ENCODE results near the gene EEPD1.

EEPD1 gene

DNA sequence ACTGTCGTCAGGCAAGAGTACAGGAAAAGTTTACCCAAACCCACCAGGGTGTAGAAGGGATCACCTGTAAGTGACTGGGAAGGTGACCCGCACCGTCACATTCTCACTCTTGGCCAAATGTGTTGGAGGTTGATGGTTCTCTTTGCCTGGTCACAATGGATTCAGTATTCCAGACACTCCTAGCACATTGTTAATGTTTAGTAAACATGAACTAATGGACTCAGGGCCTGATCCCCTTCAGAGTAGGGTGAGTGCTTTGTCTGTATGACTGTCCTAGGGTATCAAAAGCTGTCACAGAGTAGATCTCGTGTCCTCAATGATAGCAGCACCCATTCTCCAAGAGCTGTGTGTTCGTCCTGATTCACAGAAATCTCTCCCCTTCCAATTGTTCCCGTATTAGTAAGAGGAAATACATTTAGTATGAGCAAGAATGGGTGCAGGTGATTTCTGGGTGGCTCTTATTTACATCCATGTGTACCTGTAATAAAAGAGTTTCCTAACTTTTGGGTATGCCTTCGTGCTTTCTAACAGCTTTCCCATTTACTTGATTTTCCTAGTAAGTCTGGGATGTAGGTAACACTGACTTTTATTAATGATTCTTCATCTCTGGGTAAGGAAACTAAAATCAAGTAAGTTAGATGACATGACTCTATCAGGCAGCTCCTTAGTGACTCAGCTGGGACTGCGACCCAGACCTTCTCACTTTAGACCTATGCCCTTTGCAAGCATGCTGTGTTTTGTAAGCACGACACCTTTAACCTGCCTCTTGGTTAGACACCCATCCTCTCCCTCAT, 4.7 kb downstream of the EEPD1 start:
- no peak for DNase-seq (ENCODE audit: low spot score)

DNA sequence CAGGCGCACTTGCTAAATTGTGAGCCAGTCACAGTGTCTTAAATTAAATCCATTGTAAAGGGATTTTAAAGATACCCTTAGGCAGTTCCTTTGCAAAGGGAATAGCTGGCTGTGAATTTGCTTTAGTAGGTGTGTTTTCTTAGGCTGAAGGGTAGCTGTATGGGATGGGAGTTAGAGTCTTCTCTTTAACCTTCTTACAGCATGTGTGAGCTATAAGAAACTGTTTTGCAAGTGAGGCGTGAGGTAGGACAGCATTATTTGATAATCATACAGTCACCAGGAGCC, 5.2 kb downstream of the EEPD1 start:
- no peak for DNase-seq (ENCODE audit: low spot score)

DNA sequence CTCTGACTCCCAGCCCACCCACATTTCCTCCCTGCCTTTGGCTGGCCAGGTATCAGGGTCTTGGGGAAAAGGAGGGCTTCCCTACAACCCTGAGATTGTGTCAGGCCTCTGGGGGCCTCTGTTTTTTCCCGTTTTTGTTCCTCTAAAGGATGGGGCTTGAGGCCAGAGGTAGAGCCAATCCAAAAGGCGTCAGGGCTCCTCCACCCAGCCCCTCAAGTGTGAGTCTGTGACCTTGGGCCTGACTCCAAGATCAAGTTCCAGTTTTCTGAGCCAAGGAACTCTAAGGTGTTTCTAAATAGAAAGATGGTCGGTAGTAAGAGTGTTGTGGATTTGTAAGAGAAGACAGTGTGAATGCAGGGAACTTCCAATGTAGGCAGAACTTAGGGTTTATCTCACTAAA, 6.6 kb downstream of the EEPD1 start:
- no peak for DNase-seq (ENCODE audit: low spot score)

DNA sequence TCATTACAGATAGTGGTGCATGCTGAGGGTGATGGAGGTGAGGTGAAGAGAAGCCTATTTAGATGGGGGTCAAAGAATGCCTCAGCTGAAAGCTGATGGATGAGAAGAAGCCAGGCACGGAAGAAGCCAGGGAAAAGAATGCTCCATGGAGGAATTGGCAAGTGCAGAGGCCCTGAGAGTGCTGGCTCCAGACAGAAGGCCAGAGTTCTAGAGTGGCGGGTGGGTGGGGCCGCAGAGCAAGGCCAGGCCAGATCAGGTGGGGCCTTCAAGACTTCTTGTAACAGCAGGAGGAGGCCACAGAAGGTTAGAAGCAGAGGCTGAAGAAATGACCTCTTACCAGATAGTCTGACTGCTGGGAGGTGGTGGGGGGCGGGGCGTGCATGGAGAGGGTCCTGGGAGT, 7.3 kb downstream of the EEPD1 start:
- DNase-seq (ENCODE audit: low spot score), result no peak

DNA sequence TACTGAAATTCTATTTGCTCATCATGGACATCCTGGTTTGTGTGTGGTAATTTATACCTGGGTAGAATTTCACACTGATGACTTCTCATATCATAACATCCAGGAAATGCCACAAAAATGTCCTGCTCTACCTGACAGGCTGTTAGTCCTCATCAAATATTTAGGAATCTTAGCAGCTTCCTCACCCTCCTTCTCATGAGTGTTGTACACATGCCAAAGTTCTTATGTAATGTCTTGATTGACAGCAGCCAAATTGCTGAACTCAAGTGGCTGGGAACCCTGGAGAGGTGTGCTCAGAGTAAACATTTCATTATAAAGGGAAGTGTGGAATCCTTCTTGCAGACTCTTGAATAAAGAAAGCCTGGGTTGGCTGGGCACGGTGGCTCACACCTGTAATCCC, 8.9 kb downstream of the EEPD1 start:
- DNase-seq (ENCODE audit: low spot score), result no peak

DNA sequence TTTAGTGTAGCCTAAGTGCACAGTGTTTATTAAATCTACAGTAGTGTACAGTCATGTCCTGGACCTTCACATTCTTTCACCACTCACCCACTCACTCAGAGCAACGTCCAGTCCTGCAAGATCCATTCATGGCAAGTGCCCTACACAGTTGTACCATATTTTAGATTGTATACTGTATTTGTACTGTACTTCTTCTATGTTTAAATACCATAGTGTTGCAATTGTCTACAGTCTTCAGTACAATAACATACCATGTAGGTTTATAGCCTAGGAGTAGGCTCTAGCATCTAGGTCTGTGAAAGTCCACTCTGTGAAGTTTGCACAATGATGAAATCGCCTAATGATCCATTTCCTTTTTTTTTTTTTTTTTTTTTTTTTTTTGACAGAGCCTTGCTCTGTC, 12.0 kb downstream of the EEPD1 start:
- no peak for DNase-seq (ENCODE audit: low spot score)

DNA sequence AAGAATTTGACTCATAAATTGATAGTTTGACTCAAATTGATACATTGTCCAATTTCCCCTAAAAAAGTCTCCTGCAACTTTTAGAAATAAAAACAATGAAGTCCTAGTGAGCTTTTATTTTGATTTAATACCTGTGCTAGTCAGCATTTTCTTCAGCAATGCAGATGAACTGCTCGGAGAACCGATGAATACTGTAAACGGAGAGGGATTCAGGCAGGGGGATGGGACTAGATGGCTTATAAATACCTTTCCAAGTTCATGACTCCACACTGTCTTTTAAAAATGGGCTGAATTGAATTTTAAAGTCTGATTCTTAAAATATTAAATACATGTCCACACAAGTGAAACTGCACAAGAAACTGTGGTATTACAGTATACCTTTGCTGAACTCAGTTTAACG, 12.7 kb downstream of the EEPD1 start:
- no peak for DNase-seq (ENCODE audit: low spot score)

DNA sequence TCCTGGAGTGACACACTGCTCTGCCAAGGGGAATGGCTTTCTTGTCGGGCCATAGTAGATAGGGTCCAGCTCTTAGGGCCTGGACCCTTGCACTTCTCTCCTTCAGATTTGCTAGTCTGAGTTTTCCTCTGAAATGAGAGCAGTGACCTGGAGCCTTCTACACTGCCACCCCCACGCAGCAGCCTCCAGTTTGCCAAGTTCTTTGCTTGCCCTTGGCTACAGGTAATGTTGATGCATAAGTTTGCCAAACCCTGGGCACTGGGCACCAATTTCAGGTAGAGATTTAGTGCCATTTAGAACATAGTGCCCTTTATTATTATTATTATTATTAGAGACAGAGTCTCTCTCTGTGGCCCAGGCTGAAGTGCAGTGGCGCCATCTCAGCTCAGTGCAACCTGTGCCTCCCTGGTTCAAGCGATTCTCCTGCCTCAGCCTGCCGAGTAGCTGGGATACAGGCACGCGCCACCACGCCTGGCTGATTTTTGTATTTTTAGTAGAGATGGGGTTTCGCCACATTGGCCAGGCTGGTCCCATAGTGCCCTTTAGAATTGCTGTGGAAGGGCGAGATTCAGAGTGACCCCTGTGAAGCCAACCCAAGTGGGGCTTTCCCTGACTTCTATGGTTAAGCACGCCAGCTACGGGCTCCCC, 14.5 kb downstream of the EEPD1 start:
- no peak for DNase-seq (ENCODE audit: low spot score)

DNA sequence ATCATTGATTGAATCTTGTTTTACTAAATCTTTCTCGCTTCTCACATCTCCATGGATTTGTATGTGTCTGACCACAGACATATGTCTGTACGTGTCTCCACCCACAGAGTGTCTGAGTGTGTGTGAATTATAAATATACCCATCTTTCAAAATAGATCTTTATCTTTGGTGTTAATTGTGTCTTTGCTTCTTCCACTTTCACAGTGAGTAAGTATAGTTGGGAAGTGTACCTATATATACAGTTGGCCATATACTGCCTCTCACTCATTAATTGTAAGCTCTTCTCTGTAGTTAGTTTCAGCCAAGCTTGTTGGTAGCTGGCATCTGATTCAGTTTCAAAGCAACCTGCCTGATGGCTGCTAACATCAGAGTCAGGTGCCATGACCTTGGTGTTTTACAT, 18.4 kb downstream of the EEPD1 start:
- DNase-seq (ENCODE audit: low spot score), result no peak

DNA sequence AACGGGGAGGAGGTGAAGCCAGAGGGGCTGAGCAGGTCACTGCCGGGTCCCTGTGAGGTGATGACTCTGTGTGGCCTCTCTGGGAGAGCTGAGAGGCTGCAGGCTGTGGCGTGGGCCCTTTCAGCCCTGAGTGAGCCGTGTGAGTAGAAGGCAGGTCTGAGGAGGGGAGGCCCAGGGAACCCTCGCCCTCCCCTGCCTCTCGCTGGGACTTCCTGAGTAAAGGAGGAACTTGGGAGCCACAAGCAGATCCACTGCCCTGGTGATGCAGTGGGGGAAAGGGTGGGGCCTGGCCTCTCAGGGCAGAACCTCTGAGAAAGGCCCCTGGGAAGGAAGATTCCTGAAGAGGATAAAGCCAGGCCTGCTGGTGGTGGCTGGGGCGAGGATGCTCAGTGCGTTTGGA, 22.8 kb downstream of the EEPD1 start:
- DNase-seq (ENCODE audit: low spot score), result no peak

DNA sequence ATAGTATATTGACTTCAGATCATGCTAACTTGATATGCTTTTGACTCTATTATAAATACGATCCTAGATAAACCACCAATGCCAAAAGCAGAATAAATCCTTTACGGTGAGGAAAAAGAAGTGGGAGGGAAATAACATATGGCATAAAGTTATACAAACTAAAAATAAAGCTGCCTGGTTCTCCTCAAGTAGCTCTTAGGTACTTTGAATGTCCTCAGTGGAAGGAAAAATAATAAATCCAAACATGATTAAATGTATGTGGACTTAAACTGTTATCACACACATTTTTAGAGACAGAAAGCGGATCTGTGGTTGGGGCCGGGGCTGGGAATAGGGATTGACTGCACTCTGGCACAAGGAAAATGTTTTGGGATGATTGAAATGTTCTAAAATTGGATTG, 23.6 kb downstream of the EEPD1 start:
- no peak for DNase-seq (ENCODE audit: low spot score)

DNA sequence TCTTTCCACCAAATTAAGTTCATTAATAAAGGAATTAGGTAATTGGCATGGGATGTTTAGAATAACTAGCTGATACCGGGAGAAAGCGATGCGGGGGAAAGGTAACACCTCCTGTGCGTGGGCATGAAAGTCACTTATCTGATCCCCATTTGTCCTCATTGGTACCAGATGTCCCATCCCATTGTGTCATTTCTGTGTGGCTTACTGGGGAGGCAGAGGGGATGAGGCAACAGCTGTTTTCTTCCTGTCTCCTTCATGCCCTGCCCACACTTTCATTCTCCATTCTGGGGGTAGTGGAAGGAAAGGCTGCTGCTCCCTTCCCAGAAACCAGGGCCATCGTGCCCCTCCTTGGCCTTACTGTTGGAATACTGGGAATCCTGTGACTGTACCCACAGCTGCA, 27.1 kb downstream of the EEPD1 start:
- DNase-seq (ENCODE audit: low spot score), result no peak

DNA sequence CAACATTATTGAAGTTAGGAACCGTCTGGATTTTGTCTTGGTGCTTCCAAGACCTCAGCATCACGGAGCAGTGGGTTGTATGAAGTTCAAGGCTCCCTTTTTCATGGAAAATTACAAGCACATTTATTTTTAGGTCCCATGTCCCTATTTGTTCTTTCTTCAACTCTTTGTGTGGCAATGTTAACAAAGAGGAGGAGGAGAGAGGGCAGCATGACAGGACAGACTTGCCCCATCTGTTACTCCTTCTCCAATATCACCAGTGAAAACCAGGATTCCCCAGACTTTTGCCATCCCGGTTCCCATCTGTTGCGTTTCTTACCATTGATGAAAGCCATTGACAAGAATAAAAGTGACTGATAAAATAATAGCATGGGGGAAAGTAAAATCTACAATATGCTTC, 28.6 kb downstream of the EEPD1 start:
- no peak for DNase-seq (ENCODE audit: low spot score)

DNA sequence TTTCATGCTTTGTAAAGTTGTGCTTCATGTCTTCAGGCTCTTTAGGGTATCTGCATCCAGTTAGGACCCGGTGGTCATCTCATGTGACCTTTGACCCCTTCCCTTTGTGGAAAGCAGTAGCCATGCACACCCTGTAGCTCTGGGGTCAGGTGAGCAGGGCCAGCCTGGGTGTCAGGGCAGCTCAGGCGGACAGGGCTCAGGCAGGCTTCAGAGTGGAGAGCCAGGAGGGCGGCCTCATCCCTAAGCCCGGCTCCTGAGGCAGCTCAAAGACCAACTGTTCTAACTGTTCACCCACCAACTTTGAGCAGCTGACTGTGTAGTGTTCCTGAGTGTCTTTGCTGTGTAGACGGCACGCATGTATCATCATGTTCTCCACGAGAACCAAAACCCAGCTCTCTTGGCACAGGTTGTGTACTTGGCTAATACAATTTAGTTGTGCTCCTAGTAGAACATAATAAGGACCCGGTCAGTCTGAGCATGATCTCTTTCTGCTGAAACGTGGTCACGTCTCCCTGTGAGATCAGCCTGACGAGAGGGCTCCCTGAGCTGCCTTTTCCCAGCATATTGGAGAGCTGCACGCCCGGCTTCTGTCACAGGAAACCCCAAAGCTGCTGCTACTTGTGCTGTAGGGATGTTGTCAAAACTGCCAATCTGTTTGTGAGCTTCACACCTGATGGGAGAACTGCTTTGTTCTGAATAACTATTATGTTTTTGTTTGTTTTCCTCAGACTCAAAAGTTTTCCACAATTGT, 30.0 kb downstream of the EEPD1 start:
- no peak for DNase-seq (ENCODE audit: low spot score)

DNA sequence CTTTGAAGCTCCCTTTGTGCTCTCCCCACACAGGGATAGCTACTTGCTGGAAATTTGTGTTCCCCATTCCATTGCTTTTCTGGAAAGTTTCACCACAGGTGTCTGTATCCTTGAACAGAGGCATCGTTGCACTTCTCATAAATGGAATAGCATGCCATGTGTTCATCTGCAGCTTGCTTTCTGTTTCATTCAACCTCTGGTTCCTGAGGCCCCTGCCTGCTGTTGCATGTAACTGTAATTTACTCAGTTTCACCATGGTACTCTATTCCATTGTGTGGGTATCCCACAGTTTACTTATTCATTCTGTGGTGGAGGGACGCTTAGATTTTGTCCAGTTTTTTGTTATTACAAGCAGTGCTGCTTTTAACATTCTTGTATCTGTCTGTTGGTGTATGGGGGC, 32.0 kb downstream of the EEPD1 start:
- no peak for DNase-seq (ENCODE audit: low spot score)

DNA sequence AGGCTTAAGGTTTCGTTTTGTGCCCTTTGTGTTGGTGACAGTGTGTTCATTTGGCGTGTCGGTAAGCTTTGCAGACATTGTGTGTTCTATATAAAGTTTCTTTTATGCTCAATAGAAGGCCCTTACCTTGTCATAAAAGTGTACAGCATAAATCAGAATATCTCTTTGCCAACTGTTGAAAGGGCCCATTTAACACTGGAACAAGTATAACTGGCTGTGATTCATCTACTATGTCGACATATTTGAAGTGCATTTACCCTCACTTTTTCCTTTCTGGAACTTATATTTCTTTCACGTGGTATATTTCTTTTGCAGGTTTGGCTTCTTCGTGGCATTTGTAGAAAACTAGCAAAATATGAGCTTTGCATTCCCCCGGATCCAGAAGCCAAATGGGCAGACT, 32.7 kb downstream of the EEPD1 start:
- no peak for DNase-seq (ENCODE audit: low spot score)

DNA sequence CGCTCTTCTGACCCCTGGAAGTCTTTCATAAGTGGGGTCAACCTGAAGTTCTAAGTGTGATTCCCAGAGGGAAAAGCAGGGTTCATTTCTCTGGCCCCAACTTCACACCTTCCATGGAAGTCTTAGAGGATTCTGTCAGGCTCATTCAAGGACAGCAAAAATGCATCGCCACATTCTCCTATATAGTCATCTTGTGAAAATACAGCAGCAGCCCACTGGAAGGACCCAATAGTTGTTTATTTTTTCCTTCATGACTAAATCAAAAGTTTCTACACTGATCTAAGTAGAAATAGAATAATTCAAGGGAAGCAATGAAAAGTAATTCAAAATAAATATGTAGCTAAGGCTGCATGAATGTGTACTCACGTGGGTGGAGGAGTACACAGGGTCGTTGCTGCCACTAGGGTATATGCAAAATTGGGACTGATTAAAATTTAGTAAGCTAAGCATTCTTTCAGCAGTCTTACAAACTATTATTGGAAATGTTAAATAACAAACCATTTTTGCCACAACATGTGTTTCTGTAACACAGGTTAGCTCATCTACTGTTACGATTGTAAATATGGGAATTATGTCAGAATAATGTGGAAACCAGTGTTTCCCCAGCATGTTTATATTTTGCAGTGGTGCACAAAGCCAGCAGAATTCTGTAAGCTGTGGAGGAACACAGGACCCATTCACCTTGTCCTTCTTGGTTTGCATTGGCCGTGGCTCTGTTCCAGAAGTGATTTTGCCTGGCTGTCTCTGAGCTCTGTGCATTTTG, 33.5 kb downstream of the EEPD1 start:
- DNase-seq (ENCODE audit: low spot score), result no peak

DNA sequence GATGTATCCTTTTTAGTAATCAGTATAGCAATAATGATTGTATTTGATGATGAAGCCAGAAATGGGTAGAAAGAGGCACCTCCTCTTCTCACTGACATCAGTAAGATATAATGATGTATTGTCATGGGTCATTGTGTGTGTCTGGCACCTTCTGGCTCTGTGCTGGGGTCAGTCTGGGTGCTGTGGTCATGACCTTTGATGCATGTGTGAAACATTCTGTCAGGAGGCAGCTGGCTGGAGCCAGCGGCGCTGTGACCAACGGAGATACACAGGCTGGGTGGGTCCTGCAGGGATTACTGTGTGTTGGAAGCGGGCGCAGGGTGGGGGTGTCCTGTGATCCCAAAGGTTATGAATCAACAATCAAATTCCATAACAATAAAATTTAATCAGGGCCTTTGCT, 35.2 kb downstream of the EEPD1 start:
- DNase-seq (ENCODE audit: low spot score), result no peak

DNA sequence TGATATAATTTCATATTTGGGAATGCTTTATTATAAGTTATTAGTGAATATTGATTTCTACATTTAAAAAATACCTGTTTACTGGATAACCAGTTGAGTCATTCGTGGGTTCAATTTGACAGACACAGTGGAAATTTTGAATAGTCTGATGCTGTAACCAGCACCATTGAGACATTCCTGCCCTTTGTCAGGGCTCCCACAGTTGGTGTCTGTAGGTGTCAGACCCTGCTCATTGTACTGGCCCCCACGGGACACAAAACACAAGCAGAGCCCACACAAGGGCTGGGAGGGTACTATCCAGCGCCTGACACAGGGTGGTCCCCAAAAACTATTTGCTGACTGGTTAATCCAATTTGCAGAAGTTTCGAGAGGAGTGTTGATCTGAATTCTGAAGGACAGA, 35.9 kb downstream of the EEPD1 start:
- no peak for DNase-seq (ENCODE audit: low spot score)

DNA sequence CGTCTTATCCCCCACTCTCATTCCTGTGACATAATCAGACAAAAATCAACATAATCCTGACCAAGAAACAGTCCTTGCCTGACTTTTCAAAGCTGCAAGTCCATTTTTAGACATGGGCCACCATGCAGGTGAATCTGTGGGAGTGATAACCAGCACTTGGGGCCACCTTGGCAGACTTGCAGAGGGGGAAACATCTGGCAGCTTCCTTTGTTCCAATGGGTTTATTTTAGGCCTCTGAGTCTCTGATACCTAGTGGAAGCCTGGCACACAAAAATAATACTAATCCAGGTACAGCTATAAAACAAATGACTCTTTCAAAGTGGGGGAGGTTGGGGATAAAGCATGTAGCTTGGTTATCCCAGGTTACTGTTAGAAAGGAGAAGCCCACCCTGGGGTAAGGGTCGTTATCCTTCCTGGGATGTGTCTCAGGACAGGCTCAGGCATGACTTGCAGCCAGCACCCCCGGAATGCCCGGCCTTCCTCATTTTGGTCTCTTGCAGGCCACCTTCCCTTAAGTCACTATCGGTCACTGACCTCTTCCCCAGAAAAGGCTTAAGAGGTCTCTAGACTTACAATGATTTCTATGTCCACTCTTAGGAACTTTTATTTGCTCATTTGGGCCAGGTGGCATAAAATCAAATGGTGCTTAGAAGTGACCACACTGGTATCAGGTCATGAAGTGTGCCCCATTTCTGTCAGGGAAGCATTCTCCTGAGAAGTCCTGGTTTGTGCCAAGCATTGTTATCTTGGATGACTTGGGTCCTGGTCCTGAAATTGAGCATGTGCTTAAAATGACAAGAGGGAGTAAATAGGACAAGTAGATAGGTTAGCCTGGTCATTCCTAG, 37.6 kb downstream of the EEPD1 start:
- no peak for DNase-seq (ENCODE audit: low spot score)

DNA sequence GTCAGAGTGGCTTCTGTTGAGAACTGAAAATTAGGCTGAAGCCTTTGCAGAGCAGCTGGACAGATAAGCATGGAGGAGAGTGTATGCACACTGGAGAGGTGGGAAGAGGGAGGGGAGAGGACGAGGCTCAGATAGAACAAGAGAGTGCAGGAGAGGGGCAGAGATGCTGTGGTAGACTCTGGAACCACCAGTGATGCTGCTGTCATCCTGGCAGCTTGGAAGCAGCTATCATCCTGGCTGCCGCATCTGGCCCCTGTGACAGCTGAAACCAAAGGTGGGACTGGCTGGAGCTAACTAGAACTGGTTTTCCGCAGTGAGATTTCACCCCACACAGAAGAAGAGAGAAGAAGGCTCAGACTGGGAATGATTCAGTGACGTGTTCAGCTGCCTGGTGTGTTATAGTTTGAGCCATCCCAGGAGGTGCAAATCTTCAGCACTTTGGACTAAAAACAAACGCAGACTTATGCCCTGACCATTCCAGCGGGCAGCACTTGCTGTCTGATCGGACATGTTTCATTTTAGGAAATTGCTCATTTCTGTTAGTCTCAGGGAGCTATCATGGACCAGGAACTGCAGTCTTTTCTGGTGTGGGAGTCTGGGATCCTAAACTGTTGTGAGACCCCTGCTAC, 38.4 kb downstream of the EEPD1 start:
- peak; percentile 63 for DNase-seq (ENCODE audit: low spot score)

All from AG20443 (cell line).